Left renal pelvis (tissue), 4 donors: Measurements from ENCODE around the gene PDE6G. TPM values are rescaled to one million over a fixed set of nuclear protein-coding genes. Genes with fewer than 3 reads are reported as not detected.
A peak's percentile ranks its signal among the peaks of the same experiment; 100 is the strongest.
"Not testable (repeated sequence)": the region's sequence is repeated elsewhere in the genome, so short reads cannot be mapped to it uniquely, and the experiment has no call there.

ENCODE experiments used
- DNase-seq, 4 donors: peaks; one replicate each; pipeline ENCODE4 v3.0.0-alpha.2; 2013; ENCODE audit warnings: low read depth in 4 of 4, low spot score in 3 of 4
- polyA plus RNA-seq, 4 donors: library from polyadenylated mRNA; unstranded; fragments of 120-200 nt; gene quantifications; one replicate each; pipeline ENCODE4 v1.2.1, GENCODE V29; 2013; ENCODE audit not compliant: insufficient read length in 4 of 4

Gene PDE6G
- polyA plus RNA-seq, 4 donors: 6.2 to 15.0 (median 13.1) TPM

- no peak for DNase-seq
Observed at GRCh38 chr17:81688616-81689015, 32.3 kb upstream of the PDE6G start.

GRCh38 chr17:81687770-81688541 lies 31.6 kb upstream of the PDE6G start:
- no peak for DNase-seq

- DNase-seq: no peak
Observed at GRCh38 chr17:81686614-81687013, 30.3 kb upstream of the PDE6G start.

GRCh38 chr17:81685108-81685507 lies 28.8 kb upstream of the PDE6G start:
- no peak for DNase-seq

- no peak for DNase-seq
Observed at GRCh38 chr17:81684442-81684911, 28.1 kb upstream of the PDE6G start.

- peak; percentile 96 to 98 (median 98) for DNase-seq
Observed at GRCh38 chr17:81683584-81684441, 27.5 kb upstream of the PDE6G start, which contains the start of the genes ARL16 and HGS. Gene ARL16 (minus strand): TSS chr17:81683797. CDS start chr17:81683753, 44 bp downstream. Gene HGS (plus strand): TSS chr17:81684011. CDS start chr17:81684067, 56 bp downstream.

- DNase-seq: no peak
Observed at GRCh38 chr17:81683208-81683583, 26.9 kb upstream of the PDE6G start.

GRCh38 chr17:81682565-81683207 lies 26.3 kb upstream of the PDE6G start:
- DNase-seq: no peak

- no peak for DNase-seq
Observed at GRCh38 chr17:81681672-81682071, 25.3 kb upstream of the PDE6G start.

GRCh38 chr17:81680150-81680549 lies 23.8 kb upstream of the PDE6G start:
- no peak for DNase-seq

- no peak for DNase-seq
Observed at GRCh38 chr17:81676906-81677305, 20.6 kb upstream of the PDE6G start.

- not testable (repeated sequence) for DNase-seq
Observed at GRCh38 chr17:81675515-81676221, 19.3 kb upstream of the PDE6G start.

GRCh38 chr17:81673561-81674258 lies 17.4 kb upstream of the PDE6G start:
- no peak for DNase-seq

- DNase-seq: no peak
Observed at GRCh38 chr17:81672954-81673353, 16.6 kb upstream of the PDE6G start.

- DNase-seq: no peak
Observed at GRCh38 chr17:81672504-81672903, 16.2 kb upstream of the PDE6G start.

GRCh38 chr17:81667754-81668153 lies 11.4 kb upstream of the PDE6G start:
- DNase-seq: no peak

- DNase-seq: peak; percentile 83 to 93 (median 86)
Observed at GRCh38 chr17:81666342-81667191, 10.2 kb upstream of the PDE6G start, which contains the start of the genes CCDC137 and OXLD1. Gene CCDC137 (plus strand): TSS chr17:81666737. CDS start chr17:81666767, 30 bp downstream. Gene OXLD1 (minus strand): TSS chr17:81666605. CDS start chr17:81666577, 28 bp downstream.

- DNase-seq: no peak
Observed at GRCh38 chr17:81666092-81666341, 9.7 kb upstream of the PDE6G start.
